HG03060 (cell line): ENCODE data around the gene CEP162.
"Not testable (repeated sequence)": the region's sequence is repeated elsewhere in the genome, so short reads cannot be mapped to it uniquely, and the experiment has no call there.

Experiments
- ATAC-seq: cut with Tn5 transposase; IDR thresholded peaks from one replicate; pipeline ENCODE4 v1.9.1; 2021; ENCODE audit warnings: low read depth, moderate number of reproducible peaks; ENCODE audit not compliant: unreplicated experiment

The CEP162 gene

GRCh38 chr6:84227044-84227433 lies 404 bp downstream of the CEP162 start:
- no peak for ATAC-seq

GRCh38 chr6:84224251-84224650 lies 3.2 kb downstream of the CEP162 start:
- ATAC-seq, result no peak

GRCh38 chr6:84223608-84224007 lies 3.8 kb downstream of the CEP162 start:
- not testable (repeated sequence) for ATAC-seq

GRCh38 chr6:84222426-84222825 lies 5.0 kb downstream of the CEP162 start:
- no peak for ATAC-seq

- no peak for ATAC-seq
Measured at GRCh38 chr6:84220809-84221409, 6.5 kb downstream of the CEP162 start.

- ATAC-seq, result no peak
Measured at GRCh38 chr6:84218091-84218490, 9.4 kb downstream of the CEP162 start.

- no peak for ATAC-seq
Measured at GRCh38 chr6:84213217-84213616, 14.2 kb downstream of the CEP162 start.

GRCh38 chr6:84204011-84204410 lies 23.4 kb downstream of the CEP162 start:
- no peak for ATAC-seq

GRCh38 chr6:84199987-84200386 lies 27.5 kb downstream of the CEP162 start:
- ATAC-seq, result not testable (repeated sequence)

GRCh38 chr6:84197708-84198107 lies 29.7 kb downstream of the CEP162 start:
- no peak for ATAC-seq

- no peak for ATAC-seq
Measured at GRCh38 chr6:84193114-84193708, 34.2 kb downstream of the CEP162 start.

GRCh38 chr6:84191802-84192201 lies 35.6 kb downstream of the CEP162 start:
- no peak for ATAC-seq

- ATAC-seq, result not testable (repeated sequence)
Measured at GRCh38 chr6:84189356-84189755, 38.1 kb downstream of the CEP162 start.

GRCh38 chr6:84183430-84183829 lies 44.0 kb downstream of the CEP162 start:
- ATAC-seq, result no peak

- ATAC-seq, result no peak
Measured at GRCh38 chr6:84182001-84182400, 45.4 kb downstream of the CEP162 start.

GRCh38 chr6:84177241-84177640 lies 50.2 kb downstream of the CEP162 start:
- no peak for ATAC-seq

GRCh38 chr6:84172574-84172973 lies 54.9 kb downstream of the CEP162 start:
- no peak for ATAC-seq

GRCh38 chr6:84172080-84172479 lies 55.4 kb downstream of the CEP162 start:
- ATAC-seq, result no peak

GRCh38 chr6:84167457-84167856 lies 60.0 kb downstream of the CEP162 start:
- no peak for ATAC-seq

GRCh38 chr6:84166395-84166794 lies 61.0 kb downstream of the CEP162 start:
- no peak for ATAC-seq

GRCh38 chr6:84164328-84164727 lies 63.1 kb downstream of the CEP162 start:
- not testable (repeated sequence) for ATAC-seq

- no peak for ATAC-seq
Measured at GRCh38 chr6:84161190-84161589, 66.3 kb downstream of the CEP162 start.

- no peak for ATAC-seq
Measured at GRCh38 chr6:84156306-84156705, 71.1 kb downstream of the CEP162 start.
